IPS-11a (cell line): ENCODE results near the gene MFSD8.
"Not testable (repeated sequence)": the region's sequence is repeated elsewhere in the genome, so short reads cannot be mapped to it uniquely, and the experiment has no call there.

ENCODE experiments used
- H3K4me3 ChIP-seq: one replicate; pipeline ENCODE4 v1.5.1; 2013; ENCODE audit warnings: low read depth, low read length, control low read depth

Gene MFSD8

DNA sequence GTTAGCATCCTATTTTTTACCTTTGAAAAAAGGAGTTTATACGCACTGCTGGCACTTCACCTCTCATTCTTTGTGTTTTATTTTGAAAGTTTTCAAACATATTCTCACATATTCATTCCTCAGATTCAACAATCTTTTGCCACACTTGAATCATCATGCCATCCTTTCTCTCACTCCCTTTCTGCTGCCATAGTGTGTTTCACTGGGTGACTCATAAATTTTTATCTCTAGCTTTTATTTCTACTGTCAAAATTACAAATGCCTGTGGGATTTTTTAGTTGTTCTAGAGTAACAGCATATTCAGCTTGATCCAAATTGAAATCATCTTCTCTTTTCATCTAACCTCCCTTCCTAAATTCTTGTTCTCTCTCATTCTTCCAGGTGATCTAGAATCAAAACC is 28.0 kb downstream of the MFSD8 start:
- H3K4me3 ChIP-seq: no peak overlapping the region

DNA sequence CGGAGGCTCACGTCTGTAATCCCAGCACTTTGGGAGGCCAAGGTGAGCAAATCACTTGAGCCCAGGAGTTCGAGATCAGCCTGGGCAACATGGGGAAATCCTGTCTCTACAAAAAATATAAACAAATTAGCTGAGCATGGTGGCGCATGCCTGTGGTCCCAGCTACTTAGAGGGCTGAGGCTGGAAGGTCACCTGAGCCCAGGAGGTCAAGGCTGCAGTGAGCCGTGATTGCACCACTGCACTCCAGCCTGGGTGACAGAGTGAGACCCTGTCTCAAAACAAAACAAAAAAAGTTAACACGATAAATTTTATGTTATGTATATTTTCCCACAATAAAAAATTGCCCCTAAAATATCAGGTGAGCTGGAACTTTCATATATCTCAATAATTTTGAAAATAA is 33.1 kb downstream of the MFSD8 start:
- not testable (repeated sequence) for H3K4me3 ChIP-seq

- H3K4me3 ChIP-seq: no peak overlapping the region
These were observed 34.8 kb downstream of the MFSD8 start for GRCh38 chr4:127930175-127930574.

DNA sequence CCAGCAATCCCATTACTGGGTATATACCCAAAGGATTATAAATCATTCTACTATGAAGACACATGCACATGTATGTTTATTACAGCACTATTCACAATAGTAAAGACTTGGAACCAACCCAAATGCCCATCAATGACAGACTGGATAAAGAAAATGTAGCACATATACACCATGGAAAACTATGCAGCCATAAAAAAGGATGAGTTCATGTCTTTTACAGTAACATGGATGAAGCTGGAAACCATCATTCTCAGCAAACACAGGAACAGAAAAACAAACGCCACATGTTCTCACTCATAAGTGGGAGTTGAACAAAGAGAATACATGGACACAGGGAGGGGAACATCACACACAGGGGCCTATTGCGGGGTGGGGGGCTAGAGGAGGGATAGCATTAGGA is 39.3 kb downstream of the MFSD8 start:
- not testable (repeated sequence) for H3K4me3 ChIP-seq

GRCh38 chr4:127922226-127922625 is 42.7 kb downstream of the MFSD8 start:
- no peak overlapping the region for H3K4me3 ChIP-seq

- H3K4me3 ChIP-seq: no peak overlapping the region
These were observed 44.5 kb downstream of the MFSD8 start for GRCh38 chr4:127920521-127920920.

- H3K4me3 ChIP-seq: no peak overlapping the region
These were observed 47.8 kb downstream of the MFSD8 start for GRCh38 chr4:127917151-127917550.

DNA sequence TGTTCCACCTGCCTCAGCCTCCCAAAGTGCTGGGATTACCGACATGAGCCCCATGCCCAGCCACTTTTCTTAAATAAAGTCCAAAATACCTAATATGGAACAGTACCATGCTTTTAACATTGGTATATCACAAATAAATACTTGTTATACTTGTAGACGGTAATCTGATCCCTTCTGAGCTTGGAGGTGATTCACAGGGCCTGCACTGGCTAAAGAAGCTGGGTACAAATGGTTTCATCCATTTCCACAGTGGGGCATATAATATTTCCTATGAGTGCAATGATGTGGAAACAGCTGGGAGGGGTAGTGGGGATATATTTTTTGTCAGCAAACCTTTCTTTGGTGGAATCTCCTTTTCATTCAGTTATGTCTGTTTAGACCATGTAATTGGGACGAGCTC is 48.5 kb downstream of the MFSD8 start:
- no peak overlapping the region for H3K4me3 ChIP-seq

DNA sequence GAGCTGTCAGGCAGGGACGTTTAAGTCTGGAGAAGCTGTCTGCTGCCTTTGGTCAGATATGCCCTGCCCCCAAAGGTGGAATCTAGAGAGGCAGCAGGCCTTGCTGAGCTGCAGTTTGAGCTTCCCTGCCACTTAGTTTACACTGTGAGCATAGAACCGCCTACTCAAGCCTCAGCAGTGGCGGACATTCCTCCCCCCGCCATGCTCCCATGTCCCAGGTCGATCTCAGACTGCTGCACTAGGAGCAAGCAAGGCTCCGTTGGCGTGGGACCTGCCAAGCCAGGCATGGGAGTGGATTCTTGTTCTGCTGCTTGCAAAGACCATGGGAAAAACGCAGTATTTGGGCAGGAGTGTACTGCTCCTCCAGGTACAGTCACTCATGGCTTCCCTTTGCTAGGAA is 59.9 kb downstream of the MFSD8 start:
- no peak overlapping the region for H3K4me3 ChIP-seq

GRCh38 chr4:127899682-127900081 is 65.3 kb downstream of the MFSD8 start:
- H3K4me3 ChIP-seq: not testable (repeated sequence)

DNA sequence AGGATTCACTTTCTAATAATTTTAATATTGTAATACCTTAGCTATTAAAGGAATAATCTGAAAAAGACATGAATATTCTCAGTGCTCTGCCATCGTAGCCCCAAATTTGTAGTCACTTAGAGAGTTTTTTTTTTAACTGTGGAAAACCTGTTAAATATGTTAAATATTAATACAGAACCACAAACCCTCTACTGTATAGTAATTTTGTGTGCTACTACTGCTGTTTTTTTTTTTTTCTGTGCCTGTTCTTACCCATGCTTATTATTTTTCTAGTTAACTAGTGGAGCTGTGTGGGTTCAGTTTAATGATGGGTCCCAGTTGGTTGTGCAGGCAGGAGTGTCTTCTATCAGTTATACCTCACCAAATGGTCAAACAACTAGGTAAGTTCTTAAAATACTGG is 68.4 kb downstream of the MFSD8 start:
- H3K4me3 ChIP-seq: no peak overlapping the region

- H3K4me3 ChIP-seq: no peak overlapping the region
These were observed 68.9 kb downstream of the MFSD8 start for GRCh38 chr4:127896069-127896468.

DNA sequence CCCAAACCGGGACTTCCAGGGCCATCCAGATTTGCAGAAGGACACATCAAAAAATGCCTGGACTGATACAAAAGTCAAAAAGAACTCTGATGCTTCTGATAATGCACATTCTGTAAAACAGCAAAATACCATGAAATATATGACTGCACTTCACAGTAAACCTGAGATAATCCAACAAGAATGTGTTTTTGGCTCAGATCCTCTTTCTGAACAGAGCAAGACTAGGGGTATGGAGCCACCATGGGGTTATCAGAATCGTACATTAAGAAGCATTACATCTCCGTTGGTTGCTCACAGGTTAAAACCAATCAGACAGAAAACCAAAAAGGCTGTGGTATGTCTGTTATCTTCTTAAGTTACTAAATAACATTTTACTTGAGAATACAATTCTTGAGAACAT is 75.1 kb downstream of the MFSD8 start:
- H3K4me3 ChIP-seq: no peak overlapping the region

DNA sequence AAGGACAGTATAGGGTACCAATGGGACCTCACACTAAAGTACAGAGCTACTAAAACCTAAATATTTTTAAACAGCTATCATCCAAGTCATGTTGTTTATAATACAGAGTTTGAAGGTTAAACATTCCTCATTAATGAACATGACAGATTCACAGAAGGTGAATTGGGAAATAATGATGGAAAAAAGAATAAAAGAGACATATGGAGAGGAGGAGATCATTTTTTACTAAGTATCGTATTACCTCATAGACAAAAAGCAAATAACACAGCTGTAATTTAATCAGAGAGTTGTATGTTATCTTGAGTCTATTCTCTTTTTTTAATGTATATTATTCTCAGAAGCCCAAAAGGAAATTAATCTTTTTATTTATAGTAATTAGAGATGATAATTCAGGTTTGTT is 76.4 kb downstream of the MFSD8 start:
- H3K4me3 ChIP-seq: no peak overlapping the region

GRCh38 chr4:127881563-127881864 is 83.5 kb downstream of the MFSD8 start:
- H3K4me3 ChIP-seq: peak overlapping the region; percentile 95

- peak within 1 kb of the TSS; percentile 95 for H3K4me3 ChIP-seq
These were observed 84.0 kb downstream of the MFSD8 start, which contains the start of gene PLK4 for GRCh38 chr4:127880763-127881562. TSS of gene PLK4 (plus strand) at chr4:127880893. CDS start at chr4:127881135, 242 bp downstream.

GRCh38 chr4:127875791-127876190 is 89.2 kb downstream of the MFSD8 start:
- H3K4me3 ChIP-seq: no peak overlapping the region

- no peak overlapping the region for H3K4me3 ChIP-seq
These were observed 94.3 kb downstream of the MFSD8 start for GRCh38 chr4:127870688-127871087.

- H3K4me3 ChIP-seq: no peak overlapping the region
These were observed 94.7 kb downstream of the MFSD8 start for GRCh38 chr4:127870281-127870680.

- no peak overlapping the region for H3K4me3 ChIP-seq
These were observed 96.8 kb downstream of the MFSD8 start for GRCh38 chr4:127868196-127868595.
